Thoracic aorta (tissue), 2 donors: Measurements from ENCODE around the gene RPL29. TPM values are rescaled to one million over a fixed set of nuclear protein-coding genes. Genes with fewer than 3 reads are reported as not detected.

Source experiments
- ATAC-seq: fragments of 150-250 bp; one replicate; pipeline ENCODE4 v1.8.0; 2017; ENCODE audit warnings: low read depth; ENCODE audit not compliant: insufficient number of reproducible peaks, low FRiP score
- DNase-seq: peaks from one replicate; pipeline ENCODE4 v3.0.0-alpha.2; 2020; ENCODE audit warnings: low spot score
- H3K27ac ChIP-seq, 2 donors: fragments of 200-600 bp; sonication (generic); 1 replicate in 1 of 2; 2 replicates in 1 of 2; pipeline ENCODE4 v1.5.1; 2016; ENCODE audit warnings: mild to moderate bottlenecking in 2 of 2, moderate library complexity in 2 of 2
- H3K27me3 ChIP-seq: fragments of 200-600 bp; sonication (generic); replicated peaks from 2 replicates; pipeline ENCODE4 v1.6.0; 2016; ENCODE audit warnings: mild to moderate bottlenecking; ENCODE audit not compliant: insufficient read depth
- H3K36me3 ChIP-seq: fragments of 200-600 bp; sonication (generic); one replicate; pipeline ENCODE4 v1.5.1; 2016
- H3K4me1 ChIP-seq, 2 donors: fragments of 200-600 bp; sonication (generic); 1 replicate in 1 of 2; 2 replicates in 1 of 2; pipeline versions ENCODE4 v1.5.1 to v1.6.0; 2016; ENCODE audit warnings: low read depth in 2 of 2, mild to moderate bottlenecking in 1 of 2; ENCODE audit not compliant: control insufficient read depth in 1 of 2
- H3K4me3 ChIP-seq: fragments of 200-600 bp; sonication (generic); 2 replicates; pipeline ENCODE4 v1.5.1; 2016; ENCODE audit warnings: mild to moderate bottlenecking
- H3K9me3 ChIP-seq: fragments of 200-600 bp; sonication (generic); 2 replicates; pipeline ENCODE4 v1.5.1; 2016
- total RNA-seq, 2 donors: library from RNA; depleted of rRNA; stranded (reverse); fragments of >200 nt; gene quantifications; one replicate each; pipeline versions ENCODE4 v1.1.0 to v1.2.3, GENCODE V29; 2016
- TF ChIP-seq, protein P1 (sequence below): fragments of 200-600 bp; sonication (generic); IDR thresholded peaks from one replicate; pipeline ENCODE4 v1.5.1; 2019; ENCODE audit warnings: antibody characterized with exemption

RPL29 gene
- total RNA-seq, 2 donors from 2014 or later: 642 to 718 TPM

DNA sequence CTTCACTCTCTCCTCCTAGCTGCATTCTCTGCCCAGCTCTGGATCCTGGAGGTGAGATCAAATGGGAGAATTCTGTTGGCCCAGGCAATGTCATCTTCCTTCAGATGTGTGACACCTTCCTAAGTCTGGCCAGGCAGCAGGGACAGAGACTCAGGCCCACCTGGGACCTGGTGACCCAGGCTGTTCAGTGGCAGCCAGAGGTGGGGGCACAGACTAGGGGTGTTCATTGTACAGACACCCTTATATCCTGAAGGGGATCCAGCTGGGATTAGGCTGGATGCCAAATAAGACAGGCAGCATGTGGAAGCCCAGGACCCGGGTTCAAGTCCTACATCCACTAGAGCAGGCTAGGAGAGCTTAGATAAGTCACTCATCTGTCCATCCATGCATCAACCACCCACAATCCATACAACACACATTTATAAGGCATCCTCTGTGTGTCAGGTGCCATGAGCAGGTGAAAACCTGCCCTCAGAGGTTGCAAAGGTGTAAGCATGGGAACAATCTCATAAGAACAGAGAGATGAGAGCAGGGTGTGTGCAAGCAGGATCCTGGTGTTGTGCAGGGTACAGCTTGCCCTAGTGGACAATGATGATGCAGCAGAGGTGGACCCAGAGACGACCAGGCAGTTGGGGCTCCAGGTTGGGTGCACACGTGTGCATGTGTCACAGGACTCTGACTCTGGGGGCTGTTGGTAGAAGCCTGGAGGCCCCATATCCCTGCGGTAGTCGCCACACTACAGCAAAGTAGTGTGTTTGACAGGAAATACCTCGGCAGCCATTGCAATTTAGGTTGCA lies 18.3 kb upstream of the RPL29 start:
- no peak overlapping the region for H3K4me3 ChIP-seq

DNA sequence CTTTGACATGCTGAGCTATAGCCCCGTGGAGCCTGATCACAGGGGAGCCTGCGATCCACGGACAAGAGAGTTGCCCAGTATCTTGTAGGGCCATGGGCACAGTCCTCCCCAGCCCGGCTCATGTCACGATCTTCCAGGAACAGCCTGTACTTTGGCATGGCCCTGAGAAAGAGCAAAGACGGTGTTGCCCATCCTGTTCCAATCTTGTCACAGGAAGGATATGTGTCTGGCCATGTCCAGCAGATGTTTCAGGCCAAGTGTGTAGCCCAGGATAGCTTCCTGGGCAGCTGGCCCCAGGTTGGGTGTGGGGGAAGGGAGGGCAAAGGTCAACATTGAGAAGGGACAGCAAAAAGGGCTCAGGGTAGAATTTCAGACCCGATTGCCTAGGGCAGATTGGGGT lies 17.0 kb upstream of the RPL29 start:
- H3K27me3 ChIP-seq: no peaks in the 10 kb centered on the region
- H3K4me1 ChIP-seq: peaks cover 0 to 22% of the 10 kb centered on the region in 2 donors
- DNase-seq (no peak), ATAC-seq (no peak)
- H3K4me3 ChIP-seq: no peak overlapping the region
- H3K36me3 ChIP-seq: no peaks in the 10 kb centered on the region
- no peak overlapping the region for H3K27ac ChIP-seq
- TF ChIP-seq, protein P1, sequence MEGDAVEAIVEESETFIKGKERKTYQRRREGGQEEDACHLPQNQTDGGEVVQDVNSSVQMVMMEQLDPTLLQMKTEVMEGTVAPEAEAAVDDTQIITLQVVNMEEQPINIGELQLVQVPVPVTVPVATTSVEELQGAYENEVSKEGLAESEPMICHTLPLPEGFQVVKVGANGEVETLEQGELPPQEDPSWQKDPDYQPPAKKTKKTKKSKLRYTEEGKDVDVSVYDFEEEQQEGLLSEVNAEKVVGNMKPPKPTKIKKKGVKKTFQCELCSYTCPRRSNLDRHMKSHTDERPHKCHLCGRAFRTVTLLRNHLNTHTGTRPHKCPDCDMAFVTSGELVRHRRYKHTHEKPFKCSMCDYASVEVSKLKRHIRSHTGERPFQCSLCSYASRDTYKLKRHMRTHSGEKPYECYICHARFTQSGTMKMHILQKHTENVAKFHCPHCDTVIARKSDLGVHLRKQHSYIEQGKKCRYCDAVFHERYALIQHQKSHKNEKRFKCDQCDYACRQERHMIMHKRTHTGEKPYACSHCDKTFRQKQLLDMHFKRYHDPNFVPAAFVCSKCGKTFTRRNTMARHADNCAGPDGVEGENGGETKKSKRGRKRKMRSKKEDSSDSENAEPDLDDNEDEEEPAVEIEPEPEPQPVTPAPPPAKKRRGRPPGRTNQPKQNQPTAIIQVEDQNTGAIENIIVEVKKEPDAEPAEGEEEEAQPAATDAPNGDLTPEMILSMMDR: no peak
- H3K9me3 ChIP-seq: no peaks in the 10 kb centered on the region

More for the DNA sequence above, 18.3 kb upstream of the RPL29 start:
- H3K36me3 ChIP-seq: no peaks in the 10 kb centered on the region
- no peaks in the 10 kb centered on the region for H3K27me3 ChIP-seq
- ATAC-seq: no peak
- H3K27ac ChIP-seq: no peak overlapping the region
- DNase-seq: no peak
- peaks cover 7 to 35% of the 10 kb centered on the region in 2 donors for H3K4me1 ChIP-seq
- no peaks in the 10 kb centered on the region for H3K9me3 ChIP-seq
- TF ChIP-seq, protein P1: no peak

DNA sequence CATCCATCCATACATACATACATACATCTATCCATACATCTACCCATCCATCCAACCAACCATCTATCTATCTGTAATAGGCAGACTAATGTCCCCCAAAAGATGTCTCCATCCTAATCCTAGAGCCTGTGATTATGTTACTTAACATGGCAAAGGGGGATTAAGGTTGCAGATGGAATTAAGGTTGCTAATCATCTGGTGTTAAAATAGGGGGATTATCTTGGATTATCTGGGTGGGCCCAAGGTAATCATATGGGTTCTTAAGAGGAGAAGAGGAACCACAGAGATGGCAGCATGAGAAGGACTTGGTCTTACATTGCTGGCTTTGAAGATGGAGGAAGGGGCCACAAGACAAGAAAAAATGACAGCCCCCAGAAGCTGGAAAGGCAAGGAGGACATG lies 14.7 kb upstream of the RPL29 start:
- DNase-seq (no peak), ATAC-seq (no peak)
- TF ChIP-seq, protein P1: no peak

DNA sequence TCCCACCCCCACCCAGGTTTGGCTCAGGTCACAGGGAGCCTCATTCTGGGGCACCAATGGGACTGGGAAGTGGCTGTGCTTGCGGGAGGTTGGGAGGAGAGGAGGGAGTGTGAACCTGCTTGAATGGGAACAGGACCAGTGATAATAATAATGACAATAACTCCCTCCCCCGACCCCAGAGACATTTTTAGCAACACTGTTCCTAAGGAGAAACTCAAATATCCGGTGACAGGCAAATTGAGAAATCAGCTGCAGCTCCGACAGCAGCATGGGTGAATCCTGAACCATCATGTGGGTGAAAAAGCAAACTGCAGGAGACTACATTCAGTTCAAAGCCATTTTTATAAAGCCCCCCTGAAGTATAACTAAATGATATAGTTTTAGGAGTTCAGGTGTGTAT lies 11.6 kb upstream of the RPL29 start:
- DNase-seq (no peak), ATAC-seq (no peak)
- Histone ChIP-seq H3K4me1 (peaks cover 9 to 22% of the 10 kb centered on the region in 2 donors), H3K27ac (no peak overlapping the region), H3K36me3 (no peaks in the 10 kb centered on the region), H3K4me3 (no peak overlapping the region), H3K9me3 (no peaks in the 10 kb centered on the region), H3K27me3 (no peaks in the 10 kb centered on the region)
- TF ChIP-seq, protein P1: no peak

More for the DNA sequence above, 14.7 kb upstream of the RPL29 start:
- no peaks in the 10 kb centered on the region for H3K27me3 ChIP-seq
- H3K27ac ChIP-seq: no peak overlapping the region
- H3K9me3 ChIP-seq: no peaks in the 10 kb centered on the region
- no peak overlapping the region for H3K4me3 ChIP-seq
- no peaks in the 10 kb centered on the region for H3K36me3 ChIP-seq
- H3K4me1 ChIP-seq: peaks cover 7 to 10% of the 10 kb centered on the region in 2 donors

DNA sequence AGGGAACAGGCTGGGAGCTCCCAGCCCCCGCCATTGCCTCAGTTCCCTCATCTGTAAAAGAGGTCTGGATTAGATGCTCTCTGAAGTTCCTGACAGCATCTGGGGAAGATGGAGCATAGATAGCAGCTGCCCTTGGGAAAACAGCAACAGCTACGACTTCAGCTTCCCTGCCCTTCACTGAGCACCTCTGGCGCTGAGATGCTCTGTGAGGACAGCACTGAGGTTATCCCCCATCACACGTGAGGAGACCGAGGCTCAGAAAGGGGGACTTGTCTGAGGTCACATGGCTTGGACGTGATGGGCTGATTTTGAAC lies 11.1 kb upstream of the RPL29 start:
- TF ChIP-seq, protein P1: no peak
- ATAC-seq: no peak
- H3K36me3 ChIP-seq: no peaks in the 10 kb centered on the region

More for the DNA sequence above, 11.1 kb upstream of the RPL29 start:
- Histone ChIP-seq H3K27me3 (no peaks in the 10 kb centered on the region), H3K4me3 (no peak overlapping the region), H3K4me1 (peaks cover 9 to 22% of the 10 kb centered on the region in 2 donors), H3K27ac (no peak overlapping the region), H3K9me3 (no peaks in the 10 kb centered on the region)
- DNase-seq: no peak
